ENCODE measurements around the gene TRIM56.

GRCh38 chr7:101096331-101096956, 11.2 kb downstream of the TRIM56 start:
- TF ChIP-seq EZH2phosphoT487 (IDR thresholded peaks at IDR 0.05; ENCODE audit: insufficient read depth, low read depth) (no peak), EZH2 (IDR thresholded peaks at IDR 0.05; ENCODE audit: insufficient read depth, poor library complexity, severe bottlenecking) (no peak)
